Measurements from ENCODE around the gene SLCO3A1.

GRCh38 chr15:91871837-91872236 is 18.3 kb downstream of the SLCO3A1 start:
- TF ChIP-seq CTCF (IDR thresholded peaks at IDR 0.05; ENCODE audit: low read depth, low read length, missing input control), result no peak
- TF ChIP-seq MAX (IDR thresholded peaks at IDR 0.05), result no peak
- TF ChIP-seq REST (IDR thresholded peaks at IDR 0.05), result no peak
- TF ChIP-seq TAF1 (conservative IDR thresholded peaks at IDR 0.05), result no peak
- no peak for TF ChIP-seq NR2F2 (IDR thresholded peaks at IDR 0.05)
